GM04504 (cell line): Measurements from ENCODE around the gene PSD4.
A peak's percentile ranks its signal among the peaks of the same experiment; 100 is the strongest.

Experiments used
- DNase-seq: peaks from one replicate; pipeline ENCODE4 v3.0.0-alpha.2; 2012; ENCODE audit warnings: low read depth

The PSD4 gene

GRCh38 chr2:113184531-113185230 lies 10.9 kb downstream of the PSD4 start:
- DNase-seq: no peak

- no peak for DNase-seq
Observed at GRCh38 chr2:113185664-113186432, 12.1 kb downstream of the PSD4 start.

GRCh38 chr2:113186433-113186796 lies 12.6 kb downstream of the PSD4 start:
- no peak for DNase-seq

GRCh38 chr2:113187771-113188170 lies 14.0 kb downstream of the PSD4 start:
- no peak for DNase-seq

- DNase-seq: no peak
Observed at GRCh38 chr2:113190871-113191270, 17.1 kb downstream of the PSD4 start.

- no peak for DNase-seq
Observed at GRCh38 chr2:113192459-113193100, 18.8 kb downstream of the PSD4 start.

GRCh38 chr2:113195923-113196501 lies 22.2 kb downstream of the PSD4 start:
- DNase-seq: no peak

GRCh38 chr2:113196839-113197238 lies 23.1 kb downstream of the PSD4 start:
- no peak for DNase-seq

GRCh38 chr2:113197347-113198047 lies 23.7 kb downstream of the PSD4 start:
- no peak for DNase-seq

- DNase-seq: no peak
Observed at GRCh38 chr2:113198048-113198789, 24.4 kb downstream of the PSD4 start.

GRCh38 chr2:113198790-113199612 lies 25.2 kb downstream of the PSD4 start:
- DNase-seq: peak; percentile 35

- DNase-seq: no peak
Observed at GRCh38 chr2:113200236-113200635, 26.5 kb downstream of the PSD4 start.

GRCh38 chr2:113200736-113201490 lies 27.1 kb downstream of the PSD4 start:
- DNase-seq: no peak

- DNase-seq: no peak
Observed at GRCh38 chr2:113201496-113202304, 27.9 kb downstream of the PSD4 start.

GRCh38 chr2:113202305-113203216 lies 28.8 kb downstream of the PSD4 start:
- DNase-seq: no peak

- DNase-seq: no peak
Observed at GRCh38 chr2:113203217-113203530, 29.4 kb downstream of the PSD4 start.

GRCh38 chr2:113203901-113204519 lies 30.2 kb downstream of the PSD4 start:
- DNase-seq: peak; percentile 32

- no peak for DNase-seq
Observed at GRCh38 chr2:113206251-113206650, 32.5 kb downstream of the PSD4 start.
